ENCODE measurements around the gene CIAO3. TPM values are rescaled to one million over a fixed set of nuclear protein-coding genes. Genes with fewer than 3 reads are reported as not detected.

The CIAO3 gene
- total RNA-seq, 1 donor from 2014 or later = 43.1 TPM

GRCh38 chr16:763369-764183, 22.8 kb upstream of the CIAO3 start:
- CTCF ChIA-PET = no interaction called here
- ATAC-seq (ENCODE audit: low read depth) (no peak), DNase-seq (no peak)
- Mint-ChIP-seq H3K9me3 (no peaks in the 10 kb centered on the region), H3K27ac (no peak overlapping the region), H3K4me3 (no peak overlapping the region), H3K4me1 (no peaks in the 10 kb centered on the region), H3K27me3 (peaks cover 2% of the 10 kb centered on the region), H3K36me3 (ENCODE audit: low read depth) (no peaks in the 10 kb centered on the region)
- TF ChIP-seq CTCF (IDR thresholded peaks at IDR 0.05) = no peak
- POLR2A ChIA-PET = no interaction called here
- intact Hi-C loops (cut with micrococcal nuclease) = no loop called here

- CTCF ChIA-PET = no interaction called here
Observed at GRCh38 chr16:762595-763268, 21.9 kb upstream of the CIAO3 start.

GRCh38 chr16:761625-762513, 21.1 kb upstream of the CIAO3 start:
- intact Hi-C loops (cut with micrococcal nuclease) = no loop called here
- no peaks in the 10 kb centered on the region for H3K36me3 Mint-ChIP-seq (ENCODE audit: low read depth)
- no peak overlapping the region for H3K4me3 Mint-ChIP-seq

More at GRCh38 chr16:762595-763268, 21.9 kb upstream of the CIAO3 start:
- H3K4me1 Mint-ChIP-seq = no peaks in the 10 kb centered on the region
- POLR2A ChIA-PET = no interaction called here
- ATAC-seq (ENCODE audit: low read depth) = no peak
- H3K9me3 Mint-ChIP-seq = no peaks in the 10 kb centered on the region
- H3K4me3 Mint-ChIP-seq = no peak overlapping the region
- peaks cover 4% of the 10 kb centered on the region for H3K27me3 Mint-ChIP-seq
- intact Hi-C loops (cut with micrococcal nuclease) = no loop called here
- H3K36me3 Mint-ChIP-seq (ENCODE audit: low read depth) = no peaks in the 10 kb centered on the region
- DNase-seq = no peak
- TF ChIP-seq CTCF (IDR thresholded peaks at IDR 0.05) = no peak
- H3K27ac Mint-ChIP-seq = no peak overlapping the region

GRCh38 chr16:760545-761343, 19.9 kb upstream of the CIAO3 start, which contains the start of gene MSLN:
MSLN (plus strand) TSS chr16:760734; CDS start chr16:762681, 1,947 bp downstream.
- ChIA-PET CTCF (no interaction called here), POLR2A (no interaction called here)
- Mint-ChIP-seq H3K36me3 (ENCODE audit: low read depth) (no peaks in the 10 kb centered on the region), H3K4me1 (no peaks in the 10 kb centered on the region), H3K27ac (no peak within 1 kb of the TSS), H3K9me3 (no peaks in the 10 kb centered on the region), H3K4me3 (no peak within 1 kb of the TSS), H3K27me3 (peaks cover 10% of the 10 kb centered on the region)
- intact Hi-C loops (cut with micrococcal nuclease) = no loop called here
- DNase-seq (no peak), ATAC-seq (ENCODE audit: low read depth) (no peak)
- TF ChIP-seq CTCF (IDR thresholded peaks at IDR 0.05) = no peak

More at GRCh38 chr16:761625-762513, 21.1 kb upstream of the CIAO3 start:
- CTCF ChIA-PET = no interaction called here
- POLR2A ChIA-PET = no interaction called here
- no peak overlapping the region for H3K27ac Mint-ChIP-seq
- H3K9me3 Mint-ChIP-seq = no peaks in the 10 kb centered on the region
- TF ChIP-seq CTCF (IDR thresholded peaks at IDR 0.05) = no peak
- no peaks in the 10 kb centered on the region for H3K4me1 Mint-ChIP-seq
- ATAC-seq (ENCODE audit: low read depth) (no peak), DNase-seq (no peak)
- peaks cover 7% of the 10 kb centered on the region for H3K27me3 Mint-ChIP-seq

Measured in activated B cell treated with CpG ODN at 0.5 μM for 24 hours (primary cell).